ENCODE data around the gene GTF2I.
A peak's percentile ranks its signal among the peaks of the same experiment; 100 is the strongest.
"Not testable (repeated sequence)": the region's sequence is repeated elsewhere in the genome, so short reads cannot be mapped to it uniquely, and the experiment has no call there.

The GTF2I gene

GRCh38 chr7:74781746-74782145, 124.2 kb downstream of the GTF2I start:
- not testable (repeated sequence) for DNase-seq

- DNase-seq: not testable (repeated sequence)
Measured at GRCh38 chr7:74783595-74783994, 126.1 kb downstream of the GTF2I start.

- DNase-seq: peak; percentile 95 to 97
Measured at GRCh38 chr7:74788369-74789150, 131.0 kb downstream of the GTF2I start.

- DNase-seq: not testable (repeated sequence)
Measured at GRCh38 chr7:74789200-74789736, 131.8 kb downstream of the GTF2I start.

GRCh38 chr7:74797848-74798622, 140.5 kb downstream of the GTF2I start:
- DNase-seq: not testable (repeated sequence)

- DNase-seq: not testable (repeated sequence)
Measured at GRCh38 chr7:74798644-74799043, 141.1 kb downstream of the GTF2I start.

All from stimulated activated CD4-positive, alpha-beta T cell treated with anti-CD3 and anti-CD28 coated beads, Interleukin-2, amount 100 ng/mL, for 24 hours (primary cell).